NCI-H1105 (cell line): ENCODE data around the gene SEC24B.
"Not testable (repeated sequence)": the region's sequence is repeated elsewhere in the genome, so short reads cannot be mapped to it uniquely, and the experiment has no call there.

ENCODE experiments used
- DNase-seq: peaks from one replicate; lab custom pipeline; 2025; lab: John Stamatoyannopoulos, UW

The SEC24B gene

GRCh38 chr4:109432696-109433095, 919 bp upstream of the SEC24B start:
- DNase-seq: no peak

GRCh38 chr4:109434007-109434971, 674 bp downstream of the SEC24B start:
- no peak for DNase-seq

- no peak for DNase-seq
These were observed 2.0 kb downstream of the SEC24B start for GRCh38 chr4:109435635-109436034.

- no peak for DNase-seq
These were observed 2.9 kb downstream of the SEC24B start for GRCh38 chr4:109436504-109436903.

- no peak for DNase-seq
These were observed 7.3 kb downstream of the SEC24B start for GRCh38 chr4:109440948-109441347.

- no peak for DNase-seq
These were observed 8.3 kb downstream of the SEC24B start for GRCh38 chr4:109441862-109442458.

- DNase-seq: no peak
These were observed 10.7 kb downstream of the SEC24B start for GRCh38 chr4:109444182-109444844.

- no peak for DNase-seq
These were observed 13.7 kb downstream of the SEC24B start for GRCh38 chr4:109447278-109447677.

- no peak for DNase-seq
These were observed 18.1 kb downstream of the SEC24B start for GRCh38 chr4:109451544-109452273.

- not testable (repeated sequence) for DNase-seq
These were observed 19.5 kb downstream of the SEC24B start for GRCh38 chr4:109453110-109453509.

GRCh38 chr4:109462297-109462696, 28.7 kb downstream of the SEC24B start:
- no peak for DNase-seq

GRCh38 chr4:109462802-109463201, 29.2 kb downstream of the SEC24B start:
- DNase-seq: no peak

- DNase-seq: no peak
These were observed 31.5 kb downstream of the SEC24B start for GRCh38 chr4:109465069-109465468.

- no peak for DNase-seq
These were observed 36.3 kb downstream of the SEC24B start for GRCh38 chr4:109469915-109470314.

GRCh38 chr4:109472343-109472761, 38.7 kb downstream of the SEC24B start:
- DNase-seq: no peak

GRCh38 chr4:109473824-109474223, 40.2 kb downstream of the SEC24B start:
- DNase-seq: no peak

- no peak for DNase-seq
These were observed 52.4 kb downstream of the SEC24B start for GRCh38 chr4:109486007-109486406.

GRCh38 chr4:109494563-109494962, 60.9 kb downstream of the SEC24B start:
- DNase-seq: no peak

GRCh38 chr4:109495514-109495913, 61.9 kb downstream of the SEC24B start:
- DNase-seq: no peak

- DNase-seq: no peak
These were observed 63.3 kb downstream of the SEC24B start for GRCh38 chr4:109496875-109497274.

GRCh38 chr4:109497511-109497910, 63.9 kb downstream of the SEC24B start:
- no peak for DNase-seq

GRCh38 chr4:109499513-109499912, 65.9 kb downstream of the SEC24B start:
- DNase-seq: no peak
